Measurements from ENCODE around the gene MRPS12. TPM values are rescaled to one million over a fixed set of nuclear protein-coding genes. Genes with fewer than 3 reads are reported as not detected.

The MRPS12 gene
- total RNA-seq, 2 experiments from 2014 or later: 36.7 to 47.5 TPM

- Mint-ChIP-seq H3K4me1 (peaks cover 6% of the 10 kb centered on the region), H3K4me3 (no peak overlapping the region), H3K27ac (no peak overlapping the region), H3K27me3 (no peaks in the 10 kb centered on the region), H3K36me3 (peaks cover 6% of the 10 kb centered on the region), H3K9me3 (no peaks in the 10 kb centered on the region)
- DNase-seq (no peak), ATAC-seq (ENCODE audit: low read depth) (no peak)
- POLR2A ChIA-PET: no interaction called here
These were observed 13.2 kb upstream of the MRPS12 start for GRCh38 chr19:38917516-38917915.

GRCh38 chr19:38917921-38918491 is 12.7 kb upstream of the MRPS12 start:
- peaks cover 2% of the 10 kb centered on the region for H3K4me1 Mint-ChIP-seq
- peaks cover 6% of the 10 kb centered on the region for H3K36me3 Mint-ChIP-seq
- no peaks in the 10 kb centered on the region for H3K27me3 Mint-ChIP-seq
- ATAC-seq (ENCODE audit: low read depth): no peak
- no peak for DNase-seq
- no peak overlapping the region for H3K4me3 Mint-ChIP-seq
- no peak overlapping the region for H3K27ac Mint-ChIP-seq
- POLR2A ChIA-PET: no interaction called here
- no peaks in the 10 kb centered on the region for H3K9me3 Mint-ChIP-seq

DNA sequence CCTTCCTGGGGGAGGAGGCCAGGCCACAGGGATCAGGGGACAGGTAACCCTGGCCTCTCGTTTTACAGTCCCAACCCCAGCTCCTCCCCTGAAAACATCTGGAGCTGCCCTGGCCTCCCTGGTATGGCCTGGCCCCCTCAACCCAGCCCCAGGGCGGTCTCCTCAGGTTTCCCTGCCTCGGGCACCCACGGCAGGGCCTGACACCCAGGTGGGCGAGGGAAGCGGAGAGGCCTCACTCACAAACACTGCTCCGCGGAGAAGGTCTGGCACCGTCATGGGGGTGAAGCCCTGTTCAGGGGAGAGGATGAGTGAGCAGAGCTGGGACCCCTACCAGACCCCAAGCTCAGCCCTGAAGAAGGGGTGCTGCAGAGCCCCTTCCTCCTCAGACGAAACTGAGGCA is 12.2 kb upstream of the MRPS12 start:
- Mint-ChIP-seq H3K27ac (no peak overlapping the region), H3K9me3 (no peaks in the 10 kb centered on the region), H3K4me1 (no peaks in the 10 kb centered on the region), H3K27me3 (no peaks in the 10 kb centered on the region), H3K4me3 (no peak overlapping the region), H3K36me3 (peaks cover 6% of the 10 kb centered on the region)
- POLR2A ChIA-PET: no interaction called here
- ATAC-seq (ENCODE audit: low read depth) (no peak), DNase-seq (no peak)

GRCh38 chr19:38919837-38920601 is 10.7 kb upstream of the MRPS12 start:
- DNase-seq (no peak), ATAC-seq (ENCODE audit: low read depth) (no peak)
- Mint-ChIP-seq H3K4me3 (no peak overlapping the region), H3K9me3 (no peaks in the 10 kb centered on the region), H3K36me3 (peaks cover 6% of the 10 kb centered on the region), H3K4me1 (no peaks in the 10 kb centered on the region), H3K27ac (no peak overlapping the region), H3K27me3 (no peaks in the 10 kb centered on the region)
- POLR2A ChIA-PET: no interaction called here

- POLR2A ChIA-PET: interaction anchor here (0.9 kb wide), 1 partner anchor 10 kb away, joined by 3 read pairs; the partner anchor contains the start of genes MRPS12 and SARS2
- no peak for ATAC-seq (ENCODE audit: low read depth)
- H3K4me3 Mint-ChIP-seq: no peak overlapping the region
- H3K9me3 Mint-ChIP-seq: no peaks in the 10 kb centered on the region
- DNase-seq: no peak
- no peaks in the 10 kb centered on the region for H3K4me1 Mint-ChIP-seq
- H3K36me3 Mint-ChIP-seq: peaks cover 6% of the 10 kb centered on the region
- H3K27ac Mint-ChIP-seq: no peak overlapping the region
- no peaks in the 10 kb centered on the region for H3K27me3 Mint-ChIP-seq
These were observed 9.9 kb upstream of the MRPS12 start for GRCh38 chr19:38920602-38921419.

DNA sequence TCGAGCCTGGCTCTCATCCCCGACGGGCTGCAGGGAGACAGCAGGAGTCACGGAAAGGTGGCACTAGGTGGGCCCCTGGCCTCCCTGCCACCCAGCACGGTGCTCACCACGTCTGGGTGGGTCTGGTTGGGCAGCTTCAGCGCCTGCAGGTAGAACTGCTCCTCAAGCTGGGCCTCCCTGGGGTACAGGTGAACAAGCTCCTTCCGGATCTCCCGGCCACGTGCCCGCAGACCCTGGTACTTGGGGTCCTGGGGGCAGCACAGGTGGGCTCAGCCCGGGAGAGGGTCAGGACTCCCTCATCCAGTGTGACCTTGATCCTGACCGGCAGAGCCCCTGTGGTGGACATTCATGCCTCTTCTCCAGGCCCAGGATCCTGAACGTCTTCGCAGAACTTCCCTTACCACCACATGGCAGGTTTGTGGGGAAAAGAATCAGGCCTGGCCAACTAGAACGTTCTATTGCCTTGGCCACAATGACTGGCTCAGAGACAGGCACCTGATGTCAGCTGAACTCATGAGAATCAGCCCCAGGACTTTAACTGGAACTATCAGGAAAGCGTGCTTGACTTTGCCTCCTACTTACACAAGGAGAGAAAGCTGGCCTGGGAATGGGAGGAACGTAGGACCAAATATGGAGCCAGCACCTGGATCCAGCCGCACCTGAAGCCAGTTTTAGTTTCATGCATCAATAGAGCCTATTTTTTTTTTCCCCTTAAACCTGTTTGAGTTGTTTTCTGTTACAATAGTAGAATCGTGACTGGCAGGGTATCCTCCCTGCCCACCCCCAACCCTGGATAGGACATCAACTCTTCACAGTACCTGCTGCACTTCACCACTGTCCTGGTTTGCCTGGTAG is 9.1 kb upstream of the MRPS12 start:
- no peak overlapping the region for H3K27ac Mint-ChIP-seq
- DNase-seq (no peak), ATAC-seq (ENCODE audit: low read depth) (no peak)
- H3K9me3 Mint-ChIP-seq: no peaks in the 10 kb centered on the region
- POLR2A ChIA-PET: interaction anchor here (0.9 kb wide), 1 partner anchor 9 kb away, joined by 3 read pairs; the partner anchor contains the start of genes MRPS12 and SARS2
- no peak overlapping the region for H3K4me3 Mint-ChIP-seq
- H3K27me3 Mint-ChIP-seq: no peaks in the 10 kb centered on the region
- no peaks in the 10 kb centered on the region for H3K4me1 Mint-ChIP-seq
- H3K36me3 Mint-ChIP-seq: peaks cover 6% of the 10 kb centered on the region

DNA sequence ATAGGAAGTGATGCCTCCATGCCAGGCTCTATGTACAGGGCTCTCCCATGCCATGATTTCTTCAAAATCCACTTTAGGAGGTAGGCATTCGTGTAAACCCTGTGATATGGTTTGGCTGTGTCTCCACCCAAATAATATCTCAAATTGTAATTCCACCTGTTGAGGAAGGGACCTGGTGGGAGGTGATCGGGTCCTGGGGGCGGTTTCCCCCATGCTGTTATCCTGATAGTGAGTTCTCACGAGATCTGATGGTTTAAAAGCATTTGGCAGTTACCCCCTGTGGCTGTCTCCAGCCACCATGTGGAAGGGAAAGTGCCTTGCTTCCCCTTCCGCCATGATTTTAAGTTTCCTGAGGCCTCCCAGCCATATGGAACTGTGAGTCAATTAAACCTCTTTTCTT is 8.3 kb upstream of the MRPS12 start:
- Mint-ChIP-seq H3K9me3 (no peaks in the 10 kb centered on the region), H3K27me3 (no peaks in the 10 kb centered on the region), H3K36me3 (peaks cover 6% of the 10 kb centered on the region), H3K27ac (no peak overlapping the region), H3K4me1 (no peaks in the 10 kb centered on the region), H3K4me3 (no peak overlapping the region)
- no peak for DNase-seq
- ATAC-seq (ENCODE audit: low read depth): no peak
- POLR2A ChIA-PET: interaction anchor here (0.7 kb wide), 1 partner anchor 25 kb away, joined by 4 read pairs; no protein-coding TSS in a partner anchor

DNA sequence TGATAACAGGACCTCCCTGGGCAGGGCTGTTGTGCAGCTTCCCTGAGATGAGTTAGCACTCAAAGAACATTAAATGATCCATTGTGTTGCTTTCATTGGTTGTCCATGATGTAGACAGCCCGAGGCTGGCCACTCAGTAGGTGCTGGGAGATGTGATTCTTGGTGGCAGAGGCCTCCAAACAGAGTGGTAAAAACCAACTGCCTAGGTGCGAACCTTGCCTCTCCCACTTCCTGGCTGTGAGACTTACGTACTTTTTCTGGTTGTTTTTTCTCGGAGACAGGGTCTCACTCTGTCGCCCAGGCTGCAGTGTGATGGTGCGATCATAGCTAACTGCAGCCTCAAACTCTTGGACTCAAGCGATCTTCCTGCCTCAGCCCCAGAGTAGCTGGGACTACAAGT is 6.4 kb upstream of the MRPS12 start:
- H3K9me3 Mint-ChIP-seq: no peaks in the 10 kb centered on the region
- DNase-seq: no peak
- H3K27ac Mint-ChIP-seq: no peak overlapping the region
- no peak overlapping the region for H3K4me3 Mint-ChIP-seq
- no peaks in the 10 kb centered on the region for H3K27me3 Mint-ChIP-seq
- ATAC-seq (ENCODE audit: low read depth): no peak
- H3K36me3 Mint-ChIP-seq: peaks cover 8% of the 10 kb centered on the region
- H3K4me1 Mint-ChIP-seq: peaks cover 11% of the 10 kb centered on the region
- POLR2A ChIA-PET: interaction anchor here (0.6 kb wide), 1 partner anchor 295 kb away, joined by 3 read pairs; no protein-coding TSS in a partner anchor

DNA sequence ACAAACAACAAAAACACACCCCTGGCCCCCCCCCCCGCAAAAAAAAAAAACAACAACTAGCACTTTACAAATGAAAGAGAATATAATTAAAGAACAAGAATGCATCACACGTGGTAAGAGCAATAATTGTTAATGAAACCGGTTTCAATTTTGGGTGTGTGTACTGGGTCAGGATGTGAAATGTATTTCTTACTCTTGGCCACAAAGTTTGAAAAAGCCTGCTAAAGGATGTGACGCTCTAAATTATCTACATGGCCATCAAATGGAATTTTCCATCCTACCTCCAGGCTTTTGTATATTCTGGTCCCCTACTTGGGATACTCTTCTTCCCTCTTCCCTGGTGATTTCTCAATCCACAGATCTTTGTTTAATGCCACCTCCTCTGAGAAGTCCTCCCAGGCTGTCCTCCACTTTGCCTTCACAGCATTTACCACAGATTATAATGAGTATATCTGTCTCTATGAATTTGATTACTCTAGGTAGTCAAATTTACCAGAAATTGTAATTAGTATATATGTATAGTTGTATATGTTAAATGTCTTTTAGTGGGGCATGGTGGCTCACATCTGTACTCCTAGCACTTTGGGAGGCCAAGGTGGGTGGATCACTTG is 2.2 kb upstream of the MRPS12 start:
- H3K4me3 Mint-ChIP-seq: peak overlapping the region; percentile 98
- peaks cover 9% of the 10 kb centered on the region for H3K36me3 Mint-ChIP-seq
- POLR2A ChIA-PET: interaction anchor here (0.7 to 1.7 kb wide), 2 partner anchors 13 to 292 kb away, joined by 3 read pairs; no protein-coding TSS in a partner anchor
- DNase-seq (no peak), ATAC-seq (ENCODE audit: low read depth) (no peak)
- H3K27ac Mint-ChIP-seq: peak overlapping the region; percentile 27
- no peaks in the 10 kb centered on the region for H3K27me3 Mint-ChIP-seq
- peaks cover 29% of the 10 kb centered on the region for H3K4me1 Mint-ChIP-seq
- H3K9me3 Mint-ChIP-seq: no peaks in the 10 kb centered on the region

- DNase-seq (peak; percentile 96), ATAC-seq (ENCODE audit: low read depth) (peak; percentile 74)
- peaks cover 24% of the 10 kb centered on the region for H3K36me3 Mint-ChIP-seq
- POLR2A ChIA-PET: interaction anchor here (0.6 to 3.7 kb wide), 21 partner anchors 9 to 556 kb away, joined by 3 to 13 read pairs (median 5); partner anchors contain the start of genes ECH1, EIF3K, FAM98C and MAP4K1
- peaks cover 6% of the 10 kb centered on the region for H3K9me3 Mint-ChIP-seq
- H3K27ac Mint-ChIP-seq: peak within 1 kb of the TSS; percentile 99
- peaks cover 29% of the 10 kb centered on the region for H3K4me1 Mint-ChIP-seq
- no peaks in the 10 kb centered on the region for H3K27me3 Mint-ChIP-seq
- peak within 1 kb of the TSS; percentile 98 for H3K4me3 Mint-ChIP-seq
These were observed 592 bp upstream of the MRPS12 start, which contains the start of gene SARS2 for GRCh38 chr19:38929929-38930775. SARS2 (minus strand) TSS chr19:38930763; CDS start chr19:38930736, 27 bp downstream.

DNA sequence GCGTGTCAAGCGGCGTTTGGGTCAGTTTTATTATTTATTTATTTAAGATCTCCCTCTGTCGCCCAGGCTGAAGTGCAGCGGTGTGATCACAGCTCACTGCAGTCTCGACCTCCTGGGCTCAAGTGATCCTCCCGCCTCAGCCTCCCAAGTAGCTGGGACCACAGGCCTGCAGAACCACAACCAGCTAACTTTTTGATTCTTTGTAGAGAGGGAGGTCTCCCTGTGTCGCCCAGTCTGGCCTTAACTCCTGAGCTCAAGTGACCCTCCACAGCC is 713 bp downstream of the MRPS12 start:
- H3K27me3 Mint-ChIP-seq: no peaks in the 10 kb centered on the region
- POLR2A ChIA-PET: interaction anchor here (0.8 to 3.7 kb wide), 8 partner anchors 9 to 558 kb away, joined by 3 to 13 read pairs (median 7); partner anchors contain the start of genes EIF3K, MAP4K1, NFKBIB and PSMD8

More for the DNA sequence above, 713 bp downstream of the MRPS12 start:
- Mint-ChIP-seq H3K9me3 (peaks cover 6% of the 10 kb centered on the region), H3K36me3 (peaks cover 32% of the 10 kb centered on the region), H3K4me3 (peak overlapping the region; percentile 98), H3K27ac (peak overlapping the region; percentile 99), H3K4me1 (peaks cover 29% of the 10 kb centered on the region)
- no peak for ATAC-seq (ENCODE audit: low read depth)
- no peak for DNase-seq
